H1 (cell line): ENCODE data around the gene B4GALT5. TPM values are rescaled to one million over a fixed set of nuclear protein-coding genes. Genes with fewer than 3 reads are reported as not detected.

Source experiments
- CTCF ChIA-PET: fragments of 300-600 bp; sonication (Branson Sonifier 250); formaldehyde crosslinking; loops from one replicate; lab custom pipeline; 2021; ENCODE audit not compliant: partially characterized antibody; lab: Charles Lee
- POLR2A ChIA-PET: fragments of 300-600 bp; sonication (Branson Sonifier 250); formaldehyde crosslinking; loops from one replicate; lab custom pipeline; 2021; ENCODE audit warnings: inconsistent platforms; ENCODE audit not compliant: partially characterized antibody; lab: Charles Lee
- DNase-seq, 2 experiments: peaks; one replicate each; pipeline versions ENCODE4 v3.0.0 to v3.0.0-alpha.2; 2010 to 2022; ENCODE audit warnings: low spot score in 2 of 2, low read depth in 1 of 2, mixed read lengths in 1 of 2
- FAIRE-seq: peaks from 2 replicates; lab custom pipeline; 2011; peaks lifted over from hg19 to GRCh38; lab: Jason Lieb, UNC
- H2AFZ ChIP-seq: 2 replicates; pipeline ENCODE4 v1.8.1; 2012; ENCODE audit warnings: low read length, inconsistent platforms
- H2AK5ac ChIP-seq: 2 replicates; pipeline ENCODE4 v1.6.1; 2013; ENCODE audit warnings: low read depth, low read length
- H2BK120ac ChIP-seq: replicated peaks from 2 replicates; pipeline ENCODE3; 2013; ENCODE audit warnings: low read depth, low read length, inconsistent platforms
- H2BK12ac ChIP-seq: 2 replicates; pipeline ENCODE4 v1.6.1; 2013; ENCODE audit warnings: low read depth, low read length
- H2BK15ac ChIP-seq: 2 replicates; pipeline ENCODE4 v1.6.1; 2013; ENCODE audit warnings: low read length
- H2BK20ac ChIP-seq: 2 replicates; pipeline ENCODE4 v1.6.1; 2013; ENCODE audit warnings: low read length
- H2BK5ac ChIP-seq: 2 replicates; pipeline ENCODE4 v1.6.1; 2013; ENCODE audit warnings: low read depth, low read length
- H3K14ac ChIP-seq: 2 replicates; pipeline ENCODE4 v1.6.1; 2013; ENCODE audit warnings: inconsistent platforms; ENCODE audit not compliant: insufficient read length
- H3K18ac ChIP-seq: 2 replicates; pipeline ENCODE4 v1.6.1; 2013; ENCODE audit warnings: low read length; ENCODE audit errors: extremely low read depth
- H3K23ac ChIP-seq: 2 replicates; pipeline ENCODE4 v1.6.1; 2013; ENCODE audit warnings: inconsistent platforms; ENCODE audit not compliant: insufficient read length
- H3K23me2 ChIP-seq: 2 replicates; pipeline ENCODE4 v1.6.1; 2013; ENCODE audit warnings: low read depth, low read length
- H3K27ac ChIP-seq: 2 replicates; pipeline ENCODE4 v1.6.1; 2011; ENCODE audit warnings: low read depth, low read length, inconsistent platforms
- H3K27me3 ChIP-seq, 4 experiments: replicated peaks in 1 of 4; 1 replicate in 1 of 4; 2 replicates in 3 of 4; pipeline versions ENCODE4 v1.6.1 to v1.8.1; 2011 to 2013; ENCODE audit warnings: low read length in 3 of 4, mild to moderate bottlenecking in 3 of 4, inconsistent platforms in 2 of 4, mixed read lengths in 2 of 4, moderate library complexity in 1 of 4; ENCODE audit not compliant: control insufficient read depth in 3 of 4, insufficient read depth in 3 of 4; ENCODE audit errors: extremely low read depth in 1 of 4
- H3K36me3 ChIP-seq, 4 experiments: 2 replicates each; pipeline versions ENCODE4 v1.6.1 to v1.8.1; 2011 to 2013; ENCODE audit warnings: mild to moderate bottlenecking in 4 of 4, low read length in 3 of 4, moderate library complexity in 2 of 4, control low read depth in 1 of 4, inconsistent platforms in 1 of 4; ENCODE audit not compliant: insufficient read depth in 4 of 4, control insufficient read depth in 2 of 4
- H3K4ac ChIP-seq: replicated peaks from 2 replicates; pipeline ENCODE3; 2013; ENCODE audit warnings: low read length, low read depth, mixed read lengths, inconsistent platforms; ENCODE audit not compliant: insufficient read length
- H3K4me1 ChIP-seq, 4 experiments: replicated peaks in 1 of 4; 1 replicate in 1 of 4; 2 replicates in 3 of 4; pipeline versions ENCODE4 v1.6.1 to v1.8.1; 2011 to 2013; ENCODE audit warnings: low read length in 3 of 4, inconsistent platforms in 2 of 4, mixed read lengths in 1 of 4; ENCODE audit not compliant: insufficient read depth in 4 of 4, control insufficient read depth in 3 of 4
- H3K4me2 ChIP-seq, 2 experiments: 2 replicates each; pipeline versions ENCODE4 v1.6.1 to v1.8.1; 2011 to 2013; ENCODE audit warnings: low read depth in 2 of 2, low read length in 2 of 2, control low read depth in 1 of 2, inconsistent platforms in 1 of 2, mild to moderate bottlenecking in 1 of 2; ENCODE audit not compliant: insufficient read depth in 1 of 2
- H3K4me3 ChIP-seq, 4 experiments: fragments of 200-600, 300-600 bp in 1 of 4; sonication (generic), shearing (Covaris generic), sonication (Bioruptor Twin) in 1 of 4; 2 replicates each; pipeline versions ENCODE4 v1.5.1 to v1.8.1; 2011 to 2016; ENCODE audit warnings: low read length in 4 of 4, low read depth in 3 of 4, control low read depth in 2 of 4, inconsistent platforms in 2 of 4, mild to moderate bottlenecking in 2 of 4, mixed read lengths in 1 of 4, moderate library complexity in 1 of 4; ENCODE audit not compliant: insufficient read depth in 2 of 4; ENCODE audit errors: extremely low read depth in 1 of 4
- H3K56ac ChIP-seq: replicated peaks from 2 replicates; pipeline ENCODE3; 2013; ENCODE audit warnings: low read depth, mild to moderate bottlenecking, mixed read lengths, low read length, inconsistent platforms; ENCODE audit not compliant: insufficient read length
- H3K79me1 ChIP-seq: 2 replicates; pipeline ENCODE4 v1.6.1; 2013; ENCODE audit warnings: low read depth, low read length, control low read depth
- H3K79me2 ChIP-seq, 2 experiments: 2 replicates each; pipeline versions ENCODE4 v1.6.1 to v1.8.1; 2012 to 2013; ENCODE audit warnings: low read length in 2 of 2, mild to moderate bottlenecking in 2 of 2, inconsistent platforms in 1 of 2; ENCODE audit not compliant: insufficient read depth in 2 of 2, control insufficient read depth in 1 of 2
- H3K9ac ChIP-seq, 4 experiments: replicated peaks in 1 of 4; 1 replicate in 1 of 4; 2 replicates in 3 of 4; pipeline versions ENCODE4 v1.6.1 to v1.8.1; 2011 to 2013; ENCODE audit warnings: low read depth in 3 of 4, low read length in 3 of 4, control low read depth in 2 of 4, mild to moderate bottlenecking in 2 of 4, moderate library complexity in 2 of 4, inconsistent platforms in 1 of 4; ENCODE audit errors: extremely low read depth in 1 of 4
- H3K9me3 ChIP-seq, 2 experiments: 2 replicates each; pipeline versions ENCODE4 v1.6.1 to v1.8.1; 2012 to 2013; ENCODE audit warnings: mild to moderate bottlenecking in 2 of 2, moderate library complexity in 2 of 2, control low read depth in 1 of 2, inconsistent platforms in 1 of 2, low read depth in 1 of 2, low read length in 1 of 2, mixed read lengths in 1 of 2; ENCODE audit not compliant: insufficient read depth in 2 of 2
- H4K20me1 ChIP-seq, 2 experiments: replicated peaks in 1 of 2; 2 replicates each; pipeline versions ENCODE3 to v1.8.1; 2011 to 2013; ENCODE audit warnings: inconsistent platforms in 2 of 2, low read length in 2 of 2, mild to moderate bottlenecking in 1 of 2; ENCODE audit not compliant: insufficient read depth in 2 of 2, control insufficient read depth in 1 of 2
- H4K5ac ChIP-seq: 2 replicates; pipeline ENCODE4 v1.6.1; 2013; ENCODE audit warnings: low read length, low read depth, mixed read lengths, inconsistent platforms; ENCODE audit not compliant: insufficient read length
- H4K8ac ChIP-seq: 2 replicates; pipeline ENCODE4 v1.8.0; 2013; ENCODE audit warnings: mild to moderate bottlenecking, moderate library complexity, low read length, inconsistent platforms; ENCODE audit not compliant: insufficient read depth; ENCODE audit errors: extremely low read depth
- H4K91ac ChIP-seq: replicated peaks from 2 replicates; pipeline ENCODE3; 2013; ENCODE audit warnings: low read length, mixed read lengths, inconsistent platforms; ENCODE audit not compliant: insufficient read length
- EP300 ChIP-seq, 2 experiments: IDR thresholded peaks; 1 replicate in 1 of 2; 2 replicates in 1 of 2; pipeline ENCODE4 v1.6.1; 2011 to 2012; ENCODE audit warnings: low read depth in 2 of 2, low read length in 2 of 2, mild to moderate bottlenecking in 2 of 2, borderline replicate concordance in 1 of 2, inconsistent platforms in 1 of 2, moderate library complexity in 1 of 2
- HDAC6 ChIP-seq: IDR thresholded peaks from one replicate; pipeline ENCODE4 v1.7.1; 2012; ENCODE audit warnings: low read depth, mild to moderate bottlenecking, inconsistent platforms, low read length, moderate library complexity
- KDM4A ChIP-seq: IDR thresholded peaks from one replicate; pipeline ENCODE4 v1.7.1; 2012; ENCODE audit warnings: low read depth, mild to moderate bottlenecking, moderate library complexity, low read length, inconsistent platforms; ENCODE audit not compliant: severe bottlenecking
- KDM5A ChIP-seq: fragments of 200-600 bp; IDR thresholded peaks from 2 replicates; pipeline ENCODE4 v1.7.1; 2012; ENCODE audit warnings: mild to moderate bottlenecking, low read length, inconsistent platforms, mixed read lengths
- MAX ChIP-seq: IDR thresholded peaks from 2 replicates; pipeline ENCODE4 v1.6.1; 2012; ENCODE audit warnings: inconsistent platforms
- PHF8 ChIP-seq: fragments of 200-600 bp; sonication (generic); conservative IDR thresholded peaks from 2 replicates; pipeline ENCODE4 v1.7.1; 2012; ENCODE audit warnings: low read depth, mild to moderate bottlenecking, inconsistent platforms, low read length, moderate library complexity
- RAD21 ChIP-seq, 2 experiments: IDR thresholded peaks in 1 of 2; conservative IDR thresholded peaks in 1 of 2; 2 replicates each; pipeline ENCODE4 v1.6.1; 2011; ENCODE audit warnings: low read depth in 2 of 2, low read length in 2 of 2, improper control_type of control experiment in 1 of 2, inconsistent platforms in 1 of 2, mild to moderate bottlenecking in 1 of 2, moderate library complexity in 1 of 2
- SAP30 ChIP-seq: fragments of 300-600 bp; sonication (generic); IDR thresholded peaks from 2 replicates; pipeline ENCODE4 v1.7.1; 2012; ENCODE audit warnings: low read length, moderate library complexity, mild to moderate bottlenecking, inconsistent platforms; ENCODE audit not compliant: insufficient read depth, insufficient replicate concordance
- SIX5 ChIP-seq: IDR thresholded peaks from 2 replicates; pipeline ENCODE4 v1.6.1; 2011; ENCODE audit warnings: mild to moderate bottlenecking, low read depth, low read length
- SRF ChIP-seq: IDR thresholded peaks from 2 replicates; pipeline ENCODE4 v1.6.1; 2011; ENCODE audit warnings: mild to moderate bottlenecking, low read depth, low read length, moderate library complexity
- TBP ChIP-seq: IDR thresholded peaks from 2 replicates; pipeline ENCODE4 v1.6.1; 2011; ENCODE audit warnings: low read depth, low read length, improper control_type of control experiment
- whole genome bisulfite sequencing, 2 experiments: shearing (Covaris generic) in 1 of 2; methylation state at CpG; one replicate each; pipeline versions ENCODE4 v1.1.6 to v1.1.7; 2013 to 2015; ENCODE audit warnings: low lambda C conversion rate in 2 of 2, mixed read lengths in 2 of 2, inconsistent platforms in 1 of 2, low coverage in 1 of 2, missing lambda C conversion rate in 1 of 2; ENCODE audit not compliant: insufficient replicate concordance in 2 of 2, insufficient coverage in 1 of 2, insufficient read length in 1 of 2; ENCODE audit errors: extremely low coverage in 1 of 2, missing lambda C conversion rate in 1 of 2; 5-methylcytosine and 5-hydroxymethylcytosine counted together
- polyA plus RNA-seq, 7 experiments: library from polyadenylated mRNA; depleted of rRNA in 3 of 7; stranded (reverse) in 5 of 7; unstranded in 2 of 7; fragments of >200 nt in 5 of 7; fragments of 200-250 nt in 2 of 7; gene quantifications; 1 replicate in 5 of 7; 2 replicates in 1 of 7; 4 replicates in 1 of 7; pipeline versions ENCODE4 v1.2.1 to v1.2.3, GENCODE V29; 2011 to 2013; ENCODE audit warnings: missing spikeins in 2 of 7, mixed read lengths in 2 of 7
- total RNA-seq: library from RNA; stranded (reverse); fragmentation: NEBNext Ultra II Directional; extraction: Animal tissue kit (Norgen Biotek cat#: 25700); gene quantifications from 2 replicates; pipeline ENCODE4 v1.2.1, GENCODE V29; 2021
- TF ChIP-seq, protein P1 (sequence below): IDR thresholded peaks from 2 replicates; pipeline ENCODE4 v1.6.1; 2012; ENCODE audit warnings: inconsistent platforms

Gene B4GALT5
- total and polyA plus RNA-seq, 2 of the 8 experiments (the other 6 are each of a cell fraction or from before 2014, with no cell fraction given) = 46.5 to 75.4 TPM

DNA sequence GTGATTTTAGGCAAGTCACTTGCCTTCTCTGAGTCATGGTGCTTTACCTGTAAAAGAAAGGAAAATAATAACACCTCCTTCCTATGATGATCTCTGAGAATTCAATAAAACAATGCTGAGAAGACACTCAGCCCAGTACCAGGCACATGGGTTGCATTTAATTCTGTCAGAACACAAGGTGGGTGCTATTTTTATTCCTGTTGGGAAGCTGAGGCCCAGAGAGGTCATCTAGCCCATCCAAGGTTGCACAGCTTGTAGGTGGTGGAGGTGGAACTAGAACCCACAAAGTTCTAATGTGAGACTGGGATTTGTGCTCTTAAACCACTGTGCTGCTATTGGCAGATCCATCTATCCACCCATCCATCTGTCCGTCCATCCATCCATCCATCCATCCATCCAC lies 106.1 kb downstream of the B4GALT5 start:
- Histone ChIP-seq H3K14ac (no peak overlapping the region), H3K9ac (no peak overlapping the region), H3K79me2 (no peaks in the 10 kb centered on the region), H4K91ac (no peak overlapping the region), H3K4me3 (no peak overlapping the region), H2BK15ac (no peak overlapping the region), H2BK120ac (no peak overlapping the region), H3K9me3 (no peaks in the 10 kb centered on the region), H2BK12ac (no peak overlapping the region), H3K4me1 (peaks cover 0 to 3% (median 2%) of the 10 kb centered on the region in 4 experiments; a peak in 1 of 7 replicates), H3K27me3 (no peaks in the 10 kb centered on the region), H3K36me3 (no peaks in the 10 kb centered on the region), H2AK5ac (no peak overlapping the region), H3K27ac (no peak overlapping the region), H4K20me1 (no peaks in the 10 kb centered on the region), H2BK20ac (no peak overlapping the region), H4K5ac (no peak overlapping the region), H3K56ac (no peak overlapping the region), H3K23ac (no peak overlapping the region), H3K79me1 (no peaks in the 10 kb centered on the region), H3K4me2 (no peak overlapping the region), H4K8ac (no peak overlapping the region), H3K4ac (no peak overlapping the region), H3K23me2 (peaks cover 5% of the 10 kb centered on the region; the same call in 1 of the 2 replicates), H2AFZ (no peak overlapping the region), H2BK5ac (no peak overlapping the region), H3K18ac (no peak overlapping the region)
- no peak for DNase-seq
- CTCF ChIA-PET = interaction anchor here (1.1 to 23.7 kb wide), 29 partner anchors 8 to 316 kb away, joined by 3 to 665 read pairs (median 7); no protein-coding TSS in a partner anchor
- no peak for FAIRE-seq
- WGBS, 2 experiments = 100% methylated on average over 1 of the region's 1 CpG; no CpG with 5 or more reads in 1 of the 2 experiments
- POLR2A ChIA-PET = interaction anchor here (0.8 to 1.6 kb wide), 2 partner anchors 48 to 66 kb away, joined by 3 to 4 read pairs; no protein-coding TSS in a partner anchor
- no peak for TF ChIP-seq TBP
- TF ChIP-seq PHF8 = no peak
- no peak for TF ChIP-seq MAX
- no peak for TF ChIP-seq SAP30
- TF ChIP-seq SIX5 = no peak
- TF ChIP-seq KDM4A = no peak
- no peak for TF ChIP-seq HDAC6
- TF ChIP-seq RAD21 (IDR thresholded peaks at IDR 0.05 in 1 of 2, conservative IDR thresholded peaks at IDR 0.05 in 1 of 2; ENCODE audit: low read depth in 2 of 2, low read length in 2 of 2) = no peak
- no peak for TF ChIP-seq SRF
- no peak for TF ChIP-seq EP300 (IDR thresholded peaks at IDR 0.05; ENCODE audit: borderline replicate concordance in 1 of 2, low read depth in 2 of 2, low read length in 2 of 2)
- TF ChIP-seq, protein P1, sequence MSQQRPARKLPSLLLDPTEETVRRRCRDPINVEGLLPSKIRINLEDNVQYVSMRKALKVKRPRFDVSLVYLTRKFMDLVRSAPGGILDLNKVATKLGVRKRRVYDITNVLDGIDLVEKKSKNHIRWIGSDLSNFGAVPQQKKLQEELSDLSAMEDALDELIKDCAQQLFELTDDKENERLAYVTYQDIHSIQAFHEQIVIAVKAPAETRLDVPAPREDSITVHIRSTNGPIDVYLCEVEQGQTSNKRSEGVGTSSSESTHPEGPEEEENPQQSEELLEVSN = no peak
- TF ChIP-seq KDM5A = no peak
